Activated T-helper 1 cell treated with Interleukin-2 at 50 U/mL for 16 hours (primary cell): ENCODE measurements around the gene RTRAF.

ENCODE experiments used
- DNase-seq: peaks from one replicate; pipeline ENCODE4 v3.0.0-alpha.2; 2020; ENCODE audit warnings: low read depth

Gene RTRAF

GRCh38 chr14:51993285-51993920, 4.1 kb downstream of the RTRAF start:
- no peak for DNase-seq

GRCh38 chr14:51996148-51996746, 6.9 kb downstream of the RTRAF start:
- DNase-seq, result no peak

GRCh38 chr14:51998348-51998747, 9.0 kb downstream of the RTRAF start:
- no peak for DNase-seq

DNA sequence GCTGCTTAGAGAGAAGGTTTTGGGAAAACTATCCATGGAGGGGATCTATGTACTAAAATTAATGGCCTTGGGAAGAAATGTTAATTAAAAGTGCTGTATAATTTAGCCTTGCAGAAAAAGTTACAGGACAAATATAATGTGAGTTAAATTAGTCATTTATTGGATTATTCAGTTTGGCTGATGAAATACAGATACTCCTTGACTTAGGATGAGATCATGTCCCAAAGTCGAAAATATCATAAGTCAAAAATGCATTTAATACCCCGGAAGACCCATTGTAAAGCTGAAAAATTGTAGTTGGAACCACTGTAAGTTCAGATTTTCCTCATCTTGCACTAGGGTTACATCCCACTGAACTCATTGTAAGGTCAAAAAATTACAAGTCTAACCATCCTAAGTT, 9.7 kb downstream of the RTRAF start:
- no peak for DNase-seq

DNA sequence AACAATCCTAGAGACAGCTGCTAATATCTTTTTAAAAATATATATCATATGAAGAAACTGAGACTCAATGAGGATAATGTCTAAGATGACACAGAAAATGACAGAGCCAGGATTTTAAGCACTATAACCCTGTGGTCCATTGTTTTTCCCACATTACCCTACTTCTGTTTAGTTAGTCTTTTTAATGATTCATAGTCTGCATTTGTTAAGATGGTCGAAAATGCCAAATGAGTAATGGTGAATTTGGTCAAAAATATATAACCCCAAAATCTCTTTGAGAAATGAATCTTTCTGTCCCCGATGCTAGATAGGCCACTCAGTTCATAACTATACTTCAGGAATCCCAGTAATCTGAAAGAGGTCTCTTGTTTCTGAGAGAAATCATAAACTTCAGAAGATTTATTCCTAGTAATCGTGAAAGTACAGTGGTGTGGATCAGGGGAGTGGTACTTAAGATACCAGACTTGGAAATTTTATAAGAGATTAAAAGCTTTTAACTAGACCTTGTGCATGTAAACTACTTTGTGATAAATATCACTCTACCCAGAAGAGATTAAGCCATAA, 10.8 kb downstream of the RTRAF start:
- no peak for DNase-seq

DNA sequence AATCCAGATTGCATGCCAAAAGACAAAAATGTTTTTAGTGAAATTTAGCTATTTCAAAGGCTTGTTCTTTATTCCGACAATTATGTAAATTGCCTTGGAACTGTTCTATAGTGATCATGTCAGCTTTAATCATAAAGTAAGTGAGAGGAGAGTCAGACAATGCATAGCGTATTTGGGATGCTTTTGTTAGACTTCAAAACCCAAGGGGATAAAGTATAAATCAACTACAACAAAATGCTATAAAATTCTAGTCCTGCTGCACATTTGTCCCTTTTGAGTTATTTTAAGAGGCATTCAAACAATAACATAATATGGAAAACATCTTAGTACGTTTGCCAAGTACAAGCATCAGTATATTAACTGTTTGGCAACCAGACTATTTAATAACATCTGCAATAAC, 11.3 kb downstream of the RTRAF start:
- no peak for DNase-seq

DNA sequence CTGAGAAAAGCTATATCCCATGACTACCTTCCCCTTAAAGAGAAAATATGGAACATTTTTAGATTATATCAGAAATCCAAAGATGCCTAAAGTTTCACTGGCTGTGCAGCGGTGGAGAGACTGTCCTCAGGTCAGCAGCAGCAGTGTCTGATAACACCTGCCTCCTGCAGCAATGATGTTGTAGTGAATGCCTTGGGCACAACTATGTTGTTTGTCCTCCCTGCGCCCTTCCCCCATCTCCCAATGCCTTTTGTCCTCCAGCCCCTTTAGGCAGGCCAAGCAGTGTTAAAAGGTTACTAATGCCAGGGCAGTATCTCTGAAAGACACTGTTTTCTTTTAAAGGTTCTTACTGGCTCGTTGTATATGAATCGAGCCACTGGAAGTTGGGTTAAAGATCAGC, 13.2 kb downstream of the RTRAF start:
- DNase-seq, result no peak

- DNase-seq, result no peak
These were observed 14.0 kb downstream of the RTRAF start for GRCh38 chr14:52003324-52003723.

DNA sequence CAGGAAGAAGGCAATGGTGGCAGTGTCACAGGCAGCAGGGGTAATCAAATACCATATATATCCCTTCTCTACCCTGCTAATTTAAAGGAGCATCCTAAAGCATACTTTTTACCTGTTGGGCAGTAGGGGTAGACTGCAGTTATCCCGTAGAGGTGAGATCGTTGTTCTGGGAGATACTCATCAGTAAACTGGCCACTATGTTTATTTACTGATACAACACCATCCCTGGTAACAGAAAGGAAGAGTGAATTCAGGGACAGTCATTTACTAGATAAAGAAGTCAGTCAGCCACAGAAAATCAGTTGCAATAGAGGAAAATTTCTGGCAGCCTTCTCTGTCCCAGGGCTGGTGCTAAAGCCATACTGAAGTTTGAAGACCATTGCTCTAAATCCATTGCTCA, 16.3 kb downstream of the RTRAF start:
- no peak for DNase-seq

- DNase-seq, result no peak
These were observed 17.0 kb downstream of the RTRAF start for GRCh38 chr14:52006361-52006760.

GRCh38 chr14:52007211-52007610, 17.9 kb downstream of the RTRAF start:
- no peak for DNase-seq

- no peak for DNase-seq
These were observed 18.3 kb downstream of the RTRAF start for GRCh38 chr14:52007637-52008036.

DNA sequence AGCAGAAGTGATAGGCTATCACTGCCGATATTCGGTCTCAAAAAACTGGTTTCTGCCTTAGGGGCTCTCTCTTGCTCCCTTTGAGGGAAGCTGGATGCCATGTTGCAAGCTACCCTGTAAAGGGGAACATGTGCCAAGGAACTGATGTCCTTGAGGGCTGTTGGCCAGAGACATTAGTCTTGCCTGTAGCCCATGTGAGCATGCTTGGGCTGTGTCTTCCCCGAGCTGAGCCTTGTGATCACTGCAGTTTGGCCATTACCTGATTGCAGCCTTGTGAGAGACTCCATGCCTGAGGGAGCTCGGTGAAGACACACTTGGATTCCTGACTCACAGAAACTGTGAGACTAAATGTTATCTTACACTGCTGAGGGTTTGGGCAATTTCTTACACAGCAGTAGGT, 18.8 kb downstream of the RTRAF start:
- DNase-seq, result no peak

DNA sequence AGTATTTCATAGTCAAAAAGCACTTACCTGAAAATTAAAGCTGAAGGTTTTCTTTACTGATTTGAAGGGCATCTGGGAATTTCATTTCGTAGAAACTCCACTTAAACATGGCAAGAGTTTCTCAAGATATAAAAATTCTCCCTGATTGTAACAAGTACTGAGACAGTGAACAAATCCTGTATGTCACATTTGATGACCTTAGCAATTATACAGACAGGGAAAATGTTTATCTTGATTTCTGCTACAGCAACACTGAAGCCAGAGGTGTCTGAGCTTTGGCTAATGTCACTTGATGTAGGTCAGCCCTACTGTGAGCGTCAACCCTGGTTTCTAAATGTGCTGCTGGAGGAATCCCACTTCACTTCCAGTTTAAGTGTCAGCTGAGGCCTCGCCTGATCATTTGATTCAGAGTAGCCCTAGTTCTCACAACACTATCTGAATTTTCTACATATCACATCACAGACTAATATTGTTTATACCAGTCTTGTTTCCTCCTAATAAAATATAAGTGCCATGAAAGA, 20.9 kb downstream of the RTRAF start:
- no peak for DNase-seq

DNA sequence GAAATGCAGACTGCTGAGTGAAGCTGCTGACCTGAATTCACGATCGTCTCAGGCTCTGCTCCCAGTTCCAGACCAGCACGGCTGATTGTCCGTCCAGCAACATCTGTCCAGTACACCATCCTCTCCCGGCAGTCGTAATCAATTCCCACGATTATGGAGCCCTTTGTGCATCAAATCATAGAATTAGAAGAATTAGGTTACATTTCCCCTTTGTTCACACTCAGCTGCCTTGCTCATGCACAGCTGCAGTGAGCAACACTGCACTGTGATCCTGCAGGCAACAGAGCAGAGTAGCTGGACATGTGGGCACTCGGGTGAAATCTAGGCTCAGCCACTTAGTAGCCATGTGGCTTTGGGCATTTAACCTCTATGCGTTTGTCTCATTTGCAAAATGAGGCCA, 22.2 kb downstream of the RTRAF start:
- no peak for DNase-seq

GRCh38 chr14:52012635-52013034, 23.3 kb downstream of the RTRAF start:
- no peak for DNase-seq

DNA sequence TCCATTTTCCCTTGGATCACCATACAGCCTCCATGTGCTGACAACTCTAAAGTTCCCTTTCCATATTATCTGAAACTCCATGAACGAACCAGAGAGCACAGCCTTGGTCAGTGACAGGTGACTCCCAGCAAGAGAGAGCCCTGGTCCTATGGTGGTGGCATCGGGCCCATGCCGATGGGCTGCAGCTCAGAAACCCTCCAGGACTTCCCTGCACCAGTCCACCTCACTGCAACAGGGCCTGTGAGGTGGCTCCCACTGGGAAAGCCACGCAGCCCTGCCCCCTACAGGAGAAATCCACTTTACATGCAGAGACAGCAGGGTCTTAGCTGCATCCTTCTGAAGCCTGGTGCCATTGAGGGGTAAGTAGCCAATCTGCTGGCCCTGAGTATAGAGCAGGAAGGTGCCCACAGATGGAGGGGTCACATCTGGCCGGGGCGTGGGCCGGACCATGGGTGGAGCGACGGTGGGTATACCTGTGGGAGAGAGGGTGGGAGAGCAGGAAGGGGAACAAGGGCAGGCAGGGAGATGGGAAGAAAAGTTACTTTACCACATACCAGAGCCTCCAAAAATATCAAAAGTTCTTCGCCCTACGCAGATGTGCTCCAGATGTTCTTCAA, 24.7 kb downstream of the RTRAF start:
- no peak for DNase-seq

- no peak for DNase-seq
These were observed 25.4 kb downstream of the RTRAF start for GRCh38 chr14:52014601-52015267.

- no peak for DNase-seq
These were observed 26.2 kb downstream of the RTRAF start for GRCh38 chr14:52015411-52016030.

DNA sequence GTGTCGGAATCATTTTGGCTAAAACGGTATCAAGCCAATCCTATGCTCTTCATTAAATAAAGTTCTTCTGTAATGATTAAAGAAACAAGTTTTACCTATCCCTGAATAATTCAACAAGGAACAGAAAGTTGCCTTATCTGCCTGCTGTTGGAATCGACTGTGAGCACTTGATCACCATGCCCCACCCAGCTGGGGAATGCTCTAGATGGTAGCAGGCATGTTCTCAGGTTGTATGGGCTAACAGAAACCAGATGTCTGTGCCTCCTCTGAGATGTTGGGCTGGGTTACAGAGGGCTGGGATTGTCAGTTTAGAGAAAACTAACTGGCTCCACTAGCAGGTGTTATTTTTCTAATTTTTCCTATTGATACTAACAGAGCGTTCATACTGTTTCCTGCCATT, 28.9 kb downstream of the RTRAF start:
- no peak for DNase-seq

- no peak for DNase-seq
These were observed 29.6 kb downstream of the RTRAF start for GRCh38 chr14:52018970-52019369.

GRCh38 chr14:52020161-52020714, 30.9 kb downstream of the RTRAF start:
- no peak for DNase-seq
